DND-41 (cell line): Measurements from ENCODE around the gene CSNK2B.

Experiments
- ATAC-seq: fragments of 200-7000 bp; cut with Tn5 transposase; 3 replicates; pipeline ENCODE4 v1.9.1; 2021; ENCODE audit warnings: low read depth; ENCODE audit not compliant: insufficient read depth
- DNase-seq: peaks from one replicate; pipeline ENCODE4 v3.0.0-alpha.2; 2020
- H2AFZ ChIP-seq: 2 replicates; pipeline ENCODE4 v1.6.0; 2012; ENCODE audit warnings: low read depth, low read length
- H3K27ac ChIP-seq: 2 replicates; pipeline ENCODE4 v1.5.1; 2012; ENCODE audit warnings: low read length, inconsistent platforms
- H3K27me3 ChIP-seq: fragments of 200-600 bp; sonication (generic); 2 replicates; pipeline ENCODE4 v1.6.0; 2012; ENCODE audit warnings: low read length, mild to moderate bottlenecking, inconsistent platforms; ENCODE audit not compliant: insufficient read depth, poor library complexity
- H3K36me3 ChIP-seq: 2 replicates; pipeline ENCODE4 v1.5.1; 2012; ENCODE audit warnings: low read length, inconsistent platforms; ENCODE audit not compliant: insufficient read depth
- H3K4me1 ChIP-seq: 2 replicates; pipeline ENCODE4 v1.5.1; 2012; ENCODE audit warnings: mild to moderate bottlenecking, low read length; ENCODE audit not compliant: insufficient read depth
- H3K4me2 ChIP-seq: 2 replicates; pipeline ENCODE4 v1.6.0; 2012; ENCODE audit warnings: mild to moderate bottlenecking, moderate library complexity, low read length, inconsistent platforms; ENCODE audit not compliant: insufficient read depth
- H3K4me3 ChIP-seq, 2 experiments: fragments of 200-600 bp in 1 of 2; shearing (Covaris generic) in 1 of 2; 2 replicates each; pipeline ENCODE4 v1.5.1; 2012 to 2016; ENCODE audit warnings: inconsistent platforms in 2 of 2, low read length in 2 of 2, mild to moderate bottlenecking in 2 of 2, low read depth in 1 of 2, moderate library complexity in 1 of 2
- H3K79me2 ChIP-seq: 2 replicates; pipeline ENCODE4 v1.6.0; 2012; ENCODE audit warnings: low read length, inconsistent platforms; ENCODE audit not compliant: insufficient read depth
- H3K9ac ChIP-seq: 2 replicates; pipeline ENCODE4 v1.6.0; 2012; ENCODE audit warnings: low read depth, mild to moderate bottlenecking, inconsistent platforms, low read length, moderate library complexity
- H3K9me3 ChIP-seq: 2 replicates; pipeline ENCODE4 v1.5.1; 2012; ENCODE audit warnings: low read length, moderate library complexity, mild to moderate bottlenecking, inconsistent platforms; ENCODE audit not compliant: insufficient read depth, severe bottlenecking
- H4K20me1 ChIP-seq: 2 replicates; pipeline ENCODE4 v1.6.0; 2012; ENCODE audit warnings: low read length; ENCODE audit not compliant: insufficient read depth
- CTCF ChIP-seq: IDR thresholded peaks from 2 replicates; pipeline ENCODE4 v1.5.1; 2012; ENCODE audit warnings: borderline replicate concordance, low read length, moderate library complexity, mild to moderate bottlenecking; ENCODE audit not compliant: poor library complexity, severe bottlenecking; ENCODE audit errors: extremely low read depth
- EZH2 ChIP-seq: IDR thresholded peaks from 3 replicates; pipeline ENCODE4 v1.6.1; 2012; ENCODE audit warnings: borderline replicate concordance, low read depth, mild to moderate bottlenecking, moderate library complexity, low read length, inconsistent platforms; ENCODE audit not compliant: severe bottlenecking

Gene CSNK2B

GRCh38 chr6:31641370-31641769, 24.5 kb upstream of the CSNK2B start:
- no peaks in the 10 kb centered on the region for H3K27me3 ChIP-seq
- H3K36me3 ChIP-seq, result peaks cover 93% of the 10 kb centered on the region
- peaks cover 12% of the 10 kb centered on the region; the same call in 1 of the 2 replicates for H3K79me2 ChIP-seq
- H4K20me1 ChIP-seq, result peaks cover 30% of the 10 kb centered on the region
- no peaks in the 10 kb centered on the region for H3K4me1 ChIP-seq
- H3K4me3 ChIP-seq, result no peak overlapping the region
- DNase-seq (no peak), ATAC-seq (no peak)
- no peak overlapping the region for H3K4me2 ChIP-seq
- H3K9ac ChIP-seq, result no peak overlapping the region
- H2AFZ ChIP-seq, result no peak overlapping the region
- H3K9me3 ChIP-seq, result no peaks in the 10 kb centered on the region
- H3K27ac ChIP-seq, result no peak overlapping the region
- no peak for TF ChIP-seq EZH2
- no peak for TF ChIP-seq CTCF

- ATAC-seq (no peak), DNase-seq (no peak)
- Histone ChIP-seq H3K79me2 (peaks cover 22% of the 10 kb centered on the region), H3K36me3 (peaks cover 92% of the 10 kb centered on the region), H3K9me3 (no peaks in the 10 kb centered on the region), H2AFZ (no peak overlapping the region), H4K20me1 (peaks cover 23% of the 10 kb centered on the region), H3K27ac (no peak overlapping the region), H3K4me2 (no peak overlapping the region), H3K9ac (no peak overlapping the region), H3K27me3 (no peaks in the 10 kb centered on the region), H3K4me1 (no peaks in the 10 kb centered on the region), H3K4me3 (no peak overlapping the region)
- no peak for TF ChIP-seq EZH2
- no peak for TF ChIP-seq CTCF
Measured at GRCh38 chr6:31642798-31643570, 22.9 kb upstream of the CSNK2B start.

GRCh38 chr6:31643818-31644454, 21.9 kb upstream of the CSNK2B start:
- Histone ChIP-seq H3K4me1 (0 out of 2 replicates have a peak, but pooled peaks cover under 1% of the 10 kb centered on the region), H3K4me3 (no peak overlapping the region), H3K27me3 (no peaks in the 10 kb centered on the region), H3K36me3 (peaks cover 94% of the 10 kb centered on the region), H2AFZ (no peak overlapping the region), H3K79me2 (peaks cover 31% of the 10 kb centered on the region), H3K9ac (no peak overlapping the region), H4K20me1 (peaks cover 27% of the 10 kb centered on the region), H3K9me3 (no peaks in the 10 kb centered on the region), H3K4me2 (no peak overlapping the region), H3K27ac (no peak overlapping the region)
- ATAC-seq (no peak), DNase-seq (no peak)
- TF ChIP-seq EZH2, result no peak
- TF ChIP-seq CTCF, result no peak
